Measurements from ENCODE around the gene COIL.

GRCh38 chr17:56975656-56976055, 14.8 kb upstream of the COIL start:
- TF ChIP-seq CTCF (IDR thresholded peaks at IDR 0.05; ENCODE audit: low read depth, low read length, missing input control) = no peak
- TF ChIP-seq, protein P1, sequence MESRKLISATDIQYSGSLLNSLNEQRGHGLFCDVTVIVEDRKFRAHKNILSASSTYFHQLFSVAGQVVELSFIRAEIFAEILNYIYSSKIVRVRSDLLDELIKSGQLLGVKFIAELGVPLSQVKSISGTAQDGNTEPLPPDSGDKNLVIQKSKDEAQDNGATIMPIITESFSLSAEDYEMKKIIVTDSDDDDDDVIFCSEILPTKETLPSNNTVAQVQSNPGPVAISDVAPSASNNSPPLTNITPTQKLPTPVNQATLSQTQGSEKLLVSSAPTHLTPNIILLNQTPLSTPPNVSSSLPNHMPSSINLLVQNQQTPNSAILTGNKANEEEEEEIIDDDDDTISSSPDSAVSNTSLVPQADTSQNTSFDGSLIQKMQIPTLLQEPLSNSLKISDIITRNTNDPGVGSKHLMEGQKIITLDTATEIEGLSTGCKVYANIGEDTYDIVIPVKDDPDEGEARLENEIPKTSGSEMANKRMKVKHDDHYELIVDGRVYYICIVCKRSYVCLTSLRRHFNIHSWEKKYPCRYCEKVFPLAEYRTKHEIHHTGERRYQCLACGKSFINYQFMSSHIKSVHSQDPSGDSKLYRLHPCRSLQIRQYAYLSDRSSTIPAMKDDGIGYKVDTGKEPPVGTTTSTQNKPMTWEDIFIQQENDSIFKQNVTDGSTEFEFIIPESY (IDR thresholded peaks at IDR 0.05) = no peak
- no peak for TF ChIP-seq MAX (IDR thresholded peaks at IDR 0.05)
- TF ChIP-seq SP1 (IDR thresholded peaks at IDR 0.05) = no peak
- no peak for TF ChIP-seq REST (IDR thresholded peaks at IDR 0.05)
- TF ChIP-seq RAD21 (IDR thresholded peaks at IDR 0.05) = no peak
- TF ChIP-seq RXRA (IDR thresholded peaks at IDR 0.05) = no peak
- TF ChIP-seq JUND (IDR thresholded peaks at IDR 0.05) = no peak
- no peak for TF ChIP-seq GABPA (IDR thresholded peaks at IDR 0.05 in 1 of 2, conservative IDR thresholded peaks at IDR 0.05 in 1 of 2)
